ENCODE measurements around the gene BIRC7.
"Not testable (repeated sequence)": the region's sequence is repeated elsewhere in the genome, so short reads cannot be mapped to it uniquely, and the experiment has no call there.

The BIRC7 gene

GRCh38 chr20:63248835-63249591, 13.3 kb downstream of the BIRC7 start:
- no peak for DNase-seq (ENCODE audit: low read depth)

- no peak for DNase-seq (ENCODE audit: low read depth)
These were observed 14.2 kb downstream of the BIRC7 start for GRCh38 chr20:63249891-63250290.

- DNase-seq (ENCODE audit: low read depth) = not testable (repeated sequence)
These were observed 15.6 kb downstream of the BIRC7 start for GRCh38 chr20:63251350-63251749.

- DNase-seq (ENCODE audit: low read depth) = no peak
These were observed 16.6 kb downstream of the BIRC7 start for GRCh38 chr20:63252284-63252711.

DNA sequence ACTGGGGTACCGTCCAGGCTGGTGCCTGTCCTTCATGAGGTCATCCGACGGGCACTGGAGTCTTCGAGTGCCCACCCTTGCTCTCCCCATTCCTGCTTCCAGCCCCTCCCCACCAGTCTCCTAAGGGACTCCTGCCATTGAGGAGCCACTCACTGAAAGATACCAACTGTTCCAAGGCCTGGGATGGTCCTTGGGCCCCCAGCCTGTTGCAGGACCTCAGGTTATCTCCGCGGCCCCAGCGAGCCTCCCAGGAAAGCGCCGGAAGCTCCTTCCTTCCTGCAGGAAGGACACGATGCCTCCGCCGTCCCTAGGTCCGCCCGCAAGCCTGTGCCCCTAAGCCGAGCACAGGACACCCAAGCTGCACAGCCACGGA, 17.3 kb downstream of the BIRC7 start:
- no peak for DNase-seq (ENCODE audit: low read depth)

DNA sequence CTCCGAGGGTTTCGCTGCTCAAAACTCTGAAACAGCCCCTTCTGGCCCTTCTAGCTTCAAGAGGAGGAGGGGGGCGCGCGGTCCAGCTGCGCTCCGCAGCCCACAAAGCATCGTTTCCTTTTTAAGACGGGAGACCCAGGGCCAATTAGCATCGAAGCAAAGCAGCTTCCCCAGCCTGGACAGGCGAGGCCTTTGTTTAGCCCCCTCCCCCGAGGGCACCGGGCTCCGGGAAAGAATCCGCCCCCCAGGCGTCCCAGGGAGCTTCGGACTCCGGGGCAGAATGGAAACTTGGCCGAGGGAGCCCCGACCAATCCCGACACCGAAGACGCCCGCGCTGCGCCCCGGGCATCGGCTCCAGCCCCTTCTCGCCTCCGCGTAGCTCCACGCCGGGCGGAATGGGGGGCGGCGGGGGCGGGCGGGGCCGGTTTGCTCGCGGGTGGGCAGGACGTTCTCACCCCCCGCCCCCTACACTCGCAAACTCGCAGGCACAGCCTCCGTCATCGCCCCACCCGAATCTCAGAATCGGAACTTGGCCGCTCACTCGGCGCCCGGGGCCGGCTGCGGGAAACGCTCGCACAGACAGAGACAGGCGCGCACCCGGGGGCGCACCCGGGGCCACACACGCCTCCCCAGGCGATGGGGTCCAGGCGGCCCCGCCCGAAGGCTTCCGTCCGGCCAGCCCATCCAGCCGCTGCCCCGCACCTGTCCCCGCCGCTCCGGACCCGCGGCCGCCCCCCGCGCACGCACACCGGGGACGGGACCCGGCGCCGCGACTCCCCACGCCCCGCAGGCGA, 17.9 kb downstream of the BIRC7 start:
- no peak for DNase-seq (ENCODE audit: low read depth)

- DNase-seq (ENCODE audit: low read depth) = no peak
These were observed 18.5 kb downstream of the BIRC7 start, which contains the start of gene NKAIN4 for GRCh38 chr20:63254232-63254605. Gene NKAIN4 (minus strand): TSS chr20:63254463. CDS start chr20:63254450, 13 bp downstream.

DNA sequence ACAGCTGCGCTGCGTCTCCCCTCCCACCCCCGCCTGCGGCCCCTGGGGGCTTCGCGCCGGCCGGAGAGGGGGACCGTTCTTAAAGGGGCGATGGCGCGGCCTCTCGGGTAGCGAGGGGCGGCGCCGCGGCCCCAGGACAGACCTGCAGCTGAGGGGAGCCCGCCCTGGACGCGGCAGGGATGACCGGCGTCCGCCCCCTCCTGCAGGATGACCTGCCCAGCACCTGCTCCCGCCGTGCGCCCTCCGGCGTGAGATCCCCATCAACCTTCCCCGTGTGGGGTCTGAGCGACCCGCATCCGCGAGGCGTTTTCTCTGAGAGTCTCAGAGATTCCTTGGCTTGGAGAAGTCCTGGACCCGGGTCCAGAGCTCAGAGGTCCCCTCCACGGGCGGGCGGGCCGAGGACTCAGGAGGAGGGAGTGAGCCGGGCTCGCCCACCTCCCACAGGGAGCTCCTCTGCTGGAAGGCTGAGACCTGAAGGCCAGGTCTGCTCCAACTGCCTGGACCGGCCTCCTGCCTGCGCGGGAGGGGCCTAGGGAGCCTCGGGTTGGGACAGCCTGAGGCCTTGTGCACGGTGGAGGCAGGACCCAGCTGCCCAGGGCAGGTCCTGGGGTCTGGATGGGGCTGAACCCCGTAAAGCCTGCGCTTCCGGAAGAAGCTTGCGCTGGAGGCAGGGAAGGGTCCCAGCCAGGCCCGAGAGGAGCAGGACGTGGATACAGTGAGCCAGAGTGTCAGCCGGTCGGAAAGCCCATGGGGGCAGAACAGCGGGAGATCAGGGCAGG, 19.1 kb downstream of the BIRC7 start:
- no peak for DNase-seq (ENCODE audit: low read depth)

DNA sequence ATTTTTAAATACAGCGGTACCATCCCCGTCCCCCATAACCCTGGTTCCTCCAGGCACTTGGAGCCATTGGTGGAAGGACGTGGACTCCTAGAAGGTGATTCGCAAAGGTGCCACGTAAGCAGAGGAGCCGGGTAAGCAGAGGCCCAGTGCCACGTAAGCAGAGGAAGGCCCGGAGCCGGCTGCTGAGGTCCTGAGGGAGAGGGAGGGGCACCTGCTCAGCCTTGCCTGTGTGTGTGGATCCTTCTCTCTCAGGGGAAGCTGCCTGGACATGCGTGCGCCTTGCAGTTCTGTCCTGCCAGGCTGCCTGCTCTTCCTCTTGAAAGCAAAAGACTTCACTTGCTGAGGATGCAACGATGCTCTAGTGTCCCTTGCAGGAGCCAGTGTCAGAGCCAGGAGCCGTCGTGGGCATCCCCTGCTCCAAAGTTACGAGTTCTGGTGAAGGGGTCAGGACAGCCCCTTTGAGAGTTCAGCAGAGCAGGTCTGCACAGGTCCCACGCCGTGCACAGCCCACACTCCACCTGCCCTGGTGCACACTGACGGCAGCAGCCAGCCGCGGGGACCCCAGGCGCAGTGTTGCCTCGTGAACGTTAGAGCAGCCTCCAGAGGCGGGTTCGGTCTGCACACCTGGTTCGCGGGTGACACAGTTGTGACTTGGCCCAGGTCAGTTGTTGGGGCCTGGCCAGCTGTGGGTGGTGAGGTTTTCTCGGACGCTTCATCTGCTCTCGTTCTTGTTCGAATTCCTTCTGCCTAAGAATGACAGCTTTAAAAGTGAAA, 20.4 kb downstream of the BIRC7 start:
- DNase-seq (ENCODE audit: low read depth) = no peak

GRCh38 chr20:63256954-63257353, 21.2 kb downstream of the BIRC7 start:
- no peak for DNase-seq (ENCODE audit: low read depth)

- DNase-seq (ENCODE audit: low read depth) = no peak
These were observed 21.9 kb downstream of the BIRC7 start for GRCh38 chr20:63257629-63258028.

- DNase-seq (ENCODE audit: low read depth) = no peak
These were observed 23.1 kb downstream of the BIRC7 start for GRCh38 chr20:63258781-63259180.

DNA sequence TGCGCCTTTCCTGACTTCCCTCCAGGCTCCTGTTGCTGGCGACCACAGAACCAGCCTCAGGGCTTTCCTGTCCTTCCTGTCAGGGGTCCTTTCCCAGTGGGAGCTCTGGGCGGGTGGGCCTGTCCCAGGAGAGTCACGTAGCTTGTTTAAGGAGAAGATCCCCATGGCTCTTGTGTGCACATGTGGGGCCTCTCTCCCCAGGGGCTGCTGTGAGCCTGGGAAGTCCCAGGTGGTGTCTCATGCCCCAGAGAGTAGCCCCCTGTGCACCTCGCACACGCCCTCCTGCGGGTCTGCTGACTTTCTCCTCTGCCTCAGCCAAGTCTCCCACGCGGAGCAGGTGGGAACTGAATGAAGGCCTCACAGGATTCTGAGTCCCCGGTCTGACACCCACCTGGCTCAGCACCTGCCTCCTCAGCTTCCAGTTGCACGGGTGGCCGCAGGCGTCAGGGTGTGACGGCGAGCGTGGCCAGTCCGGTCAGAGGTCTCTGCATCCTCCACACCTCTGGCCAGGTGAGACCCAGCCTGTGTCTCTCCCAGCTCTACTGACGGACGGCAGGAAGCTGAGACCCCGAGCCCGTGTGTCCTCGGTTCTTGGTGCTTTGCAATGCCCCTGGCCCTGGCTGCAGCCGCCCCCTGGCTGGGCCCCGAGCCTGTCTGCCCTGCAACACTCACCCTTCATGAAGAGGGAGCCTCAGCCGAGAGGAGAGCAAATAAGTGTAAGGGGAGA, 24.2 kb downstream of the BIRC7 start:
- no peak for DNase-seq (ENCODE audit: low read depth)

DNA sequence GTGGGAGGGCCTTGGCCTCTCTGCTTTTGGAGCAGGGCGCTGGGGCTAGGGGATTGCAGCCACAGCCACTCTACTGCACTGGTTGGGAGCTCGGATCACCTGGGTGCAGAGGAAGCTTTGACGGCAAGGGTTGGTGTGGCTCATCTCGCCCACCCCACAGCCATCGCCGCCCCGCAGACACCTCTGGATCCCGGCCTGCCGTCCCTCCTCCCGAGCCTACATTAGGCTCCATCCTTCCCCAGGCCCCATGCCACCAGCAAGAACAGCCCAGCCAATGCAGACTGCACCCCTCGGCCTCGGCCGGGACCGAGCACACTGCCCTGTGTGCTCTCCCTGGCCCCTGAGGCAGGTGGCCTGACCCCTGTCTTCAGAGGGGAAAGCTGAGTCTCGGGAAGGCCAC, 24.8 kb downstream of the BIRC7 start:
- DNase-seq (ENCODE audit: low read depth) = no peak

- DNase-seq (ENCODE audit: low read depth) = no peak
These were observed 25.5 kb downstream of the BIRC7 start for GRCh38 chr20:63261060-63261794.

DNA sequence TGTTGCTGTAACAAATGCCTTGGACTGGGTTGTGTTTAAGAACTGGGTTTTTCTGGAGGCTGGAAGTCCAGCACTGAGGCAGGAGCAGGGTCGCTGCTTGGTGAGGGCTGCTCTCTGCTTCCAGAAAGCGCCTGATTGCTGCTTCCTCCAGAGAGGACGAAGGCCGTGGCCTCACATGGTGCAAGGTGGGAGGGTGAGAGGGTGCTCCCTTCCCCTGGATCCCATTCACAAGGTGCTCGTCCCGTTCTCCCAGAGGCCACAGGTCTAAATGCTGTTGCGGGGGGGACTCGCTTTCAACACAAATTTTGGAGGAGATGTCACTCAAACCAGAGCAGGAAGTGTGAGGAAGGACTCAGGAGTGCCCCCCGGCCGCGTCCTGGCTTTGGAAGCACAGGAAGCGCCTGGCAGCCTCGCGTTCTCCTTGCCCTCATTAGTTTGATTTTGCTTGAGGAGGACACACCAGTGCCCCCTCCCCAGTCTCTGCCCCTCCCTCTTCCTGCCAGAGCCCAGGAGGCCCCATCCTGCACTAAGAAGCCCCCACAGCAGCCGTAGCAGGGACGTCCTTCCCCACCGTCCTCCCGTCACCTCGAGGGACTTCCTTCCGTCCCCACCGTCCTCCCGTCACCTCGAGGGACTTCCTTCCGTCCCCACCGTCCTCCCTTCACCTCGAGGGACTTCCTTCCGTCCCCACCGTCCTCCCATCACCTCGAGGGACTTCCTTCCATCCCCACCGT, 26.3 kb downstream of the BIRC7 start:
- DNase-seq (ENCODE audit: low read depth) = no peak

GRCh38 chr20:63262836-63263235, 27.1 kb downstream of the BIRC7 start:
- DNase-seq (ENCODE audit: low read depth) = no peak

DNA sequence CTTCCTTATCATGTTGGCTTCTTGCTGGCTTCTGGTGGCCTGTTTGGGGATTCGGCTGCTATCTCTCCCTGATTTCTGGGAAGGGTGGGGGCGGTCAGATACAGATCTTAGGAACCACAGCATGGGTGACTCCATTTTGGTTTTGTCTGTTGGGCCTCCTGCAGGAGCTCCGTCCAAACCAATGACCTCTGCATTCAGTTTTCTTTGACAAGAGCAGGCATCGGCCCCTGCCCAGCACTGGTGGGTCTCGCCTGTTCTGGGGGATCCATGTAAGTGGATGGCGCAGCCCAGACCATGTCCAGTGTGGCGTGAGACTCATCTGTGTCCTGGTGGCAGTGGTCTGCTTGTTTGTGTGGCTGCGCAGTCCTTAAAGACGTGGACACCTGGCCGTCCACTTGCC, 28.3 kb downstream of the BIRC7 start:
- DNase-seq (ENCODE audit: low read depth) = no peak

GRCh38 chr20:63264519-63264918, 28.8 kb downstream of the BIRC7 start:
- no peak for DNase-seq (ENCODE audit: low read depth)

All from HS-27A (cell line).